ENCODE data around the gene MRFAP1.
"Not testable (repeated sequence)": the region's sequence is repeated elsewhere in the genome, so short reads cannot be mapped to it uniquely, and the experiment has no call there.

Gene MRFAP1

DNA sequence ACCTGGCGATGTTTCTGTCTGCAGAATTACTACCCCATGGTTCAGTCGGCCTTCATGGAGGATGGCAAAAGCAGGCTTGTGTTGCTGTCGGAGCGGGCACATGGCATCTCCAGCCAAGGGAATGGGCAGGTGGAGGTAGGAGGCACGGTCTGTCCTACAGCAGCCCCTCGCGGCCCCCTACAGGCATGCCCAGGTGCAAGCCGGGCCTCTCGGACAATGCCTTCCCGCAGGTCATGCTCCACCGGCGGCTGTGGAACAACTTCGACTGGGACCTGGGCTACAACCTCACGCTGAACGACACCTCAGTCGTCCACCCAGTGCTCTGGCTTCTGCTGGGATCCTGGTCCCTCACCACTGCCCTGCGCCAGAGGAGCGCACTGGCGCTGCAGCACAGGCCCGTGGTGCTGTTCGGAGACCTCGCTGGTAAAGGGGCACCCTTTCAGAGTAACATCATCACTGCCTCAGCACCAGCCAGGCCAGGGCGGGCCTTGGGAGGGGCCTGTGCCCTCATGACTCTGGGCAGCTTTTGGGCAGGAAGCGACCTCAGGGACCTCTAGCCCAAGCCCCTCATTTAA, 29.5 kb upstream of the MRFAP1 start:
- DNase-seq (ENCODE audit: low spot score): no peak

DNA sequence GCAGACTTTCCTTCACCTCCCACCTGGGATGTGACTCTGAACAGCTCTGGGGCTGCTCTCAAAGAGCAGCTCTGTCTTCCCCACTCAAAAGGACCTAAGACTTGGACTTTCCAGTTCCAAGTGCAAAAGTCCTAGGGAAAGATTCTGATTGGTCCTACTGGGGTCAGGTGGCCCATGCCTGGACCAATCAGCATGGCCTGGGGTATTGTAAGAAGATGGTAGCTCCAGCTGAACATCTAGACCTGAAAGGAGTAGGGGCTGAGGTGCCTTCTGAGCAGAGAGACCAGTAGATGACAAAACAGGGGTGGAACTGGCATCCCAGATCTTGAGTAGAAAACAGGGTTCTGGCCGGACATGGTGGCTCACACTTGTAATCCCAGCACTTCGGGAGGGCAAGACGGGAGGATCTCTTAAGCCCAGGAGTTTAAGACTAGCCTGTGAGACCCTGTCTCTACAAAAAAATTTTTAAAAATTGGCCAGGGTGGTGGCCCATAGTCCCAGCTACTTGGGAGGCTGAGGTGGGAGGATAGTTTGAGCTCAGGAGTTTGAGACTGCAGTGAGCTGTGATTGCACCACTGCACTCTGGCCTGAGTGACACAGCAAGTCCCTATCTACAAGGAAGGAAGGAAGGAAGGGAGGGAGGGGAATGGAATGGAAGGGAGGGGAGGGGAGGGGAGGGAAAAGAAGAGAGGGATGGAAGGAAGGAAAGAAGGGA, 27.4 kb upstream of the MRFAP1 start:
- DNase-seq (ENCODE audit: low spot score): no peak

GRCh38 chr4:6613676-6614651, 26.5 kb upstream of the MRFAP1 start:
- DNase-seq (ENCODE audit: low spot score): no peak

DNA sequence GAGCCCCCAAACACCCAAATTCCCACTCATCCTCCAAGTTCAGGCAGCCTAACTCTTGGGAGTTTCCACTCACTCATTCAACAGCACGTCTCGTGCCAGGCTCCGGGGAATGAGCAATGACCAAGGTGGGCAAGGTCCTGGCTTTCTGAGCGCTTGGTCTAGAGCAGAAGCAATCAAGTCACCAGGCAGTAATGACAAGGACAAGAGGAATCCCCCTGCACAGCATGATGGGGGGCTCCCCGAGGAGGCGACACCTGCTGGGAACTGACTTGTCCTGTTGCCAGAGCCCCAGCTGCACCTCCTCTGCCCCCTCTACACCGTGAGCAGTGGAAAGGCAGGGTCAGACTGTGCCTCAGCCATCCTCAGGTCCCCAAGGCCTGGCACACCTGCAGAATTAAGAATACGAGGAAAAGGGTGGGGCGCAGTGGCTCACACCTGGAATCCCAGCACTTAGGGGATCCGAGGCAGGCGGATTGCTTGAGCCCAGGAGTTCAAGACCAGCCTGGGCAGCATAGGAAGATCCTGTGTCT, 25.7 kb upstream of the MRFAP1 start:
- no peak for DNase-seq (ENCODE audit: low spot score)

DNA sequence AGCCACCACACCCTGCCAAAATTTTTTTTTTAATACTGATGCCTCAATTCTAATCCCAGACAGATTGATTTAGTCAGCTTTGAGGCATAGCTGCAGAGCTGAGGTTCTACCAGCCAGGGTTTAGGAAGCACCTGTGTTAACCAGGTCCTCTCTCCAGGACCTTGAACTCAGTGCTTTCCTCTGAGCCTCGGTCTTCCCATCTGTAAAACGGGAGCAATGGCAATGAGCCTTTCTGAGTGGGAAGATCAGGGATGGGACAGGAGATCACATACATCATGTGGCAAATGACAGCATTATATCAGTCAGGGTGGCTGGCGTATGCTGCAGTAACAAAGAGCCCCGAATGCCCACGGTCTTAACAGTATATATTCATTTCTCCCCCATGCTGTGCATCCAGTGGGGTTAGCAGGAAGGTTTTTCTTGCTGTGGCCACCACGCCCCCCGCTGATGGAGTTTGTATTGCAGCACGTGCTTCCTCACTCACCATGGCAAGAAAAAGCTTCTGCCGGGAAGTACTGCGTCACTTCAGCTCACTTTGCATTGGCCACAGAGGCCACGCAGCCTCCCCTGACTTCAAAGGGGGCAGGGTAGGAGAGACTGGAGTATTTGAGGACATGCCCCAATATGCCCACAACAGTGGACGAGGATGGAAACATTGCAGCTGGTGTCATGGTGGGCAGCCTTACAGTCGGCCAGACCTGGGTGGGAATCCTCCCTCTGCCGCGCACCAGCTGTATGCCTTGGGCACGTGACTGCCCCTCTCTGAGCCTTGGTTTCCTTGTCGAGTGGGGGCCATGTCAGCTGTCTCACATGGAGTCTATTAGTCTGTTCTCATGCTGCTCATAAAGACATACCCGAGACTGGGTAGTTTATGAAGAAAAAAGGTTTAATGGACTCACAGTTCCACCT, 24.1 kb upstream of the MRFAP1 start:
- DNase-seq (ENCODE audit: low spot score): no peak

- no peak for DNase-seq (ENCODE audit: low spot score)
Measured at GRCh38 chr4:6617246-6617645, 23.2 kb upstream of the MRFAP1 start.

DNA sequence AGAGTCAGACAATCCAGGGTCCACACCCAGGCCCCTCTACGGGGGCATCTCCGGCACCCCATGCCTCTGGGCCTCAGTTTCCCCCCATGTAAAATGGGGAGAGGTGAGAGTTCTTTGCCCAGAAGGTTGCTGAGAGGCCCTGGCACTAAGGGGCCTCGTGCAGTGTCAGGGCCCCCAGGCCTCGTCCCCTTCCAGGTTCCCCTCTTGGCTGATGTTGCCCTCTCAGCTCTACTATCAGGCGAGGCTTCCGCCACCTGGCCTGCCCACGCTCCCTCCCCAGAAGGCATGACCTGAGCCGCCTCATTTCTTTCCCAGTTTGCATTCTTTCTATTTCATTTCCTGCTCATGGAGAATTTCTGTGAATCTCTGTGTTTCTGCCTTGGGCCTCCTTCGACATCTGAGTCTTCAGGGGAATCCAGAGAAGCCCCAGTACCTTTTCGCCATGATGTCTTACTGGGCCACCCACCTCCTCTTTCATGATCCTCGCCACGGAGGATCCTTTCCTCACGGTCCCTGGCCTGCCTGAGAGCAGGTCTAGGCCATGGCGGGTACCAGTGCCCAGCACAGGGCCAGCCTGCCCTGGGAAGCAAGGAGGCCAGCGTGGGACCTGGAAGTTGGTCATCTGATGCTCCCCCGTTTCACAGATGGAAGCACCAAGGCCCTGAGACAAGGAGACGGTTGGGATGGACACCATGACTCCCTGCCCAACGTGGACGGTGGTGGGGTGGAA, 21.9 kb upstream of the MRFAP1 start:
- DNase-seq (ENCODE audit: low spot score): no peak

DNA sequence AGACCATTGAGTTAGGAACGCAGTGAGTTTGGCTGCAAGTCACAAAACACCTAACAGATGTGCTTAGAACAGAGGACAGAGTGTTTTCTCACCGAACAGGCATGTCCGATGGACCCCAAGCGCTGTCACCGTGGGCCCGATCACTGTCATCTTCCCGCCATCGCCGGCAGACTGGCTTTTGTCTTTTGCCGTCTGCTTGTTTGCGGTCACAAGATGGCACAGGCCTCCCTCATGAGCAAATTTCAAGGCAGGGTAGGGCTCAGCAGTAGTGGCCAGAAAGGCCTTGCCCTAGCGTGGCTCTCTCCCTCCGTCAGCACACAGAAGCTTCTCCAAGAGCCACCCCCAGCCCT, 21.4 kb upstream of the MRFAP1 start:
- no peak for DNase-seq (ENCODE audit: low spot score)

DNA sequence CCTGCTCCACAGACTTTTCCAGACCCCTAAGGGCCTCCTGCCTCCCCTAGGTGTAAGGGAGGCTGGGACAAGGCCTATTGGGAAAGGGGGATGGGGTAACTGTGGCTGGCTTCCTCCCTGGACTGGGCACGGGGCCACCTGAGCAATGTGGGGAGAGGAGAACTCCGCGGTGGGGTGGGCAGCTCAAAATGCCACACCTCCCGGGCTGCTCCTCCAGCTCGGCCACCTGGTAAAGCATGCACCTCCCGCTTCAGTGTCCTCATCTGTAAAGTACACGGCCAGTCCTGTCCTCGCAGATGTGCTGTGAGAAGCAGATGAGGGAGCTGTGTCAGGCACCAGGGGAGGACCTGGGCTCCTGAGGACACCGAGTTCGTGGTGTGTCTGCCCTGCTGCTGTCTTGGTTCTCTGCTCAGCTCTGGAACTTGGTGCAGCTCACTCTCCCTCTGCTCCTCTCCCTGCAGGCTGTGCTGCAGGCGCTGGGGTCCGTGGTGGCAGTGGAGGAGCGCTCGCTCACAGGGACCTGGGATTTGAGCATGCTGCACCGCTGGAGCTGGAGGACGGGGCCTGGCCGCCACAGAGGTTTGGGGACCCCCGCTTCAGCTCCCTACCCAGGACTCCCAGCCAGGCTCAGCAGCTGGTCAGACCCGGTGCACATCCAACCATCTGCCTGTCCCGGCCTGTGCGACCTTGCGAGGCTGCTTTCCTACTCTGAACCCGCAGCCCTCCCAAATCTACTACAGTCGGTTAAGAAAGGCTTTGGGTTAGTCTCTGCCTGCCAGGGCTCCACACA, 20.8 kb upstream of the MRFAP1 start:
- DNase-seq (ENCODE audit: low spot score): no peak

- DNase-seq (ENCODE audit: low spot score): no peak
Measured at GRCh38 chr4:6620296-6620695, 20.2 kb upstream of the MRFAP1 start.

DNA sequence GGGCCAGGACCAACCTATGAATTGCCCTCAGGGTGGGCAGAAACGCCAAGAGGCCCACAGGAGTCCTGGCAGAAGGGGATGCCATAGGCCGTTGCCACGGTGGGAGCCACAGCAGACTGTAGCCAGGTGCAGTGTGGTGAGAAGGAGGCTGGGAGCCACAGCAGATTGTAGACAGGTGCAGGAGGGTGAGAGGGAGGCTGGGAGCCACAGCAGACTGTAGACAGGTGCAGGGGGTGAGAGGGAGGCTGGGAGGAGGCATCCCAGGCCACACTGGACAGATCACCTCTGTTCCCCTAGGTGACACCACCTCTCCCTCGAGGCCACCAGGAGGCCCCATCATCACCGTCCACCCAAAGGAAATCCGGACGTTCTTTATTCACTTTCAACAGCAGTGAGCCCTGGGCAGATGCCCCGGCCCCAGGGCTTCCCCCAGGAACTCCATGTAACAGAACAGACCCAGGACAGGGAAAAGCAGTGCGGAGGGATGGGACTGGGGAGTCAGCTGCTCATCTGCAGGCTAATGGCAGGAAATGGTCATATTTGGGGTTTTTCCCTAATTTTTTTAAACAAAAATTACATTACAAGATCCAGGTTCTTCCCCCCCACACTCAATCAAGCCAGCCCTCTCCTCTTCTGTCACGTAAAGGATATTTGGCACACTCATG, 19.5 kb upstream of the MRFAP1 start:
- DNase-seq (ENCODE audit: low spot score): no peak

DNA sequence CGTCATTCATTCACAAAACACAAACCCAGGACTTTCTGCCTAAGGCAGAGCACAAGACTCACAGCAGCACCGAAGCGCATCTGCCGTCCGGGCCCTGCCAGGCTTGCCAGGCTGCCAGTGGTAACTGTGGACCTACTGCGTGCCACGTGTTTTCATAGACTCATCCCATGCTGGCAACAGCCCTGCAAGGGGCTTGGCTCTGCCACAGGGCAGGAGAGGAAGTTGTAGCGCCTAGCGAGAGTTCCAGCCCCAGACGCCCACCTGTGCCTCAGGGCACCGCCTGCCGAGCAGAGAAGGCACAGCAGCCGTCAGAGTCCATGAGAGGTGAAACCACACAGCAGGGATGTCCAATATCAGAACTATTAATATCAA, 18.9 kb upstream of the MRFAP1 start:
- no peak for DNase-seq (ENCODE audit: low spot score)

GRCh38 chr4:6622744-6623143, 17.7 kb upstream of the MRFAP1 start:
- no peak for DNase-seq (ENCODE audit: low spot score)

DNA sequence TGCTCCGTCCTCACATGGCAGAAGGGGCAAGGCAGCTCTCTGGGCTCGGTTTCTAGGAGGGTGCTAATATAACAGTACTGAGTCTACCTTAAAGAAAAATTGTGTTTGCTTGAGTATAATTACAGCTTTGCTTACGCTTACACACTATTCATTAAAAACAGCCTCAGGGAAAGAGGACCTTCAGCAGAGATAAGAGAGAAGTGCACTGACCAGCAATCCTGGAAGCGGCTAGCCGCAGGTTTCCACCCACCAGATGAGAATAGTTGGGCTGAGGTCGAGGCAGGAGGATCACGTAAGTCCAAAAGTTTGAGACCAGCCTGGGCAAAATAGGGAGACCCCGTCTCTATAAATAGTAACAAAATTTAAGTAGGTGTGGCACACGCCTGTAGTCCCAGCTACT, 15.2 kb upstream of the MRFAP1 start:
- DNase-seq (ENCODE audit: low spot score): no peak

DNA sequence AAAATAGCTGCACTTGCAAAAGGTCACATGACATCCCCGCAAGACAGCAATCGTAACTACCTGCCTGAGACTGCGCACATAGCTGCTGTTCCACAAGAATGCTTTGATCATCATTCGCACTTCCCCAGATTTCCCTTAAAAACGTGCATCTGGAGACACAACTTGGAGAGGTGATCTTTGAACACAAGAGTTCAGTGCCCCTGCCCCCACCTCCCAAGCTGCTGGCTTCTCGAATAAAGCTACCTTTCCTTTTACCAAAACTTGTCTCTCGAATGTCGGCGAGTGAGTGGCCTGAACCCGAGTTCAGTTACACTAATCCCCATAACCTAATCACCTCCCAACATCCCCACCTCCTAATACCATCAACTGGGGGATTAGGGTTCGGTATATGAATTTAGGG, 14.4 kb upstream of the MRFAP1 start:
- no peak for DNase-seq (ENCODE audit: low spot score)

- DNase-seq (ENCODE audit: low spot score): no peak
Measured at GRCh38 chr4:6627832-6628231, 12.7 kb upstream of the MRFAP1 start.

DNA sequence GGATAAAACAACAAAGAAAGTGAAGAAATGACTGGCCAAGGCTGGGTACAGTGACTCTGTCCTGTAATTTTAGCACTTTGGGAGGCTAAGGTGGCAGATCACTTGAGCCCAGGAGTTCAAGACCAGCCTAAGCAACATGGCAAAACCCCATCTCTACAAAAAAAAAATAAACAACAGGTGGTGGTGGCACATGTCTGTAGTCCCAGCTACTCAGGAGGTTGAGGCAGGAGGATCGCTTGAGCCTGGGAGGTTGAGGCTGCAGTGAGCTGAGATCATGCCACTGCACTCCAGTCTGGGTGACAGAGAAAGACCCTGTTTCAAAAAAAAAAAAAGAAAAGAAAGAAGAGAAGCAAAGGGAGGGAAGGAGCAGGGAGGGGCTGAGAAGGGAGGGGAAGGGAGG, 12.0 kb upstream of the MRFAP1 start:
- DNase-seq (ENCODE audit: low spot score): not testable (repeated sequence)

DNA sequence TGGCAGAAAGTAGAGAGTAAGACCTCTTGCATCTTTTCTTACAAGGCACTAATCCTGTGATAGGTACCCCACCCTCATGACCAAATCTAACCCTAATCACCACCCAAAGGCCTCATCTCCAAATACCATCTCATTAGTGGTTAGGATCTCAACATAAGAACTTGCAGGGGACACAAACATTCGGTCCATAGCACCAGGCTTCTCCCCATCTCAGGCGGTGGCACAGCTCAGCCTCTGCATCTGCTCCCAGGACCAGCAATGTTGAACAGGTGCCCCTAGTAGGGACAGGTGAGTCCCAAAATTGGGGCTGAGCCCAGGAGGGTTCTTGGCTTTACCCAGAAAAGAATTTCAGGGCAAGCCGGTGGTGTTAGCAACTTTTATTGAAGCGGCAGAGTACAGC, 8.4 kb upstream of the MRFAP1 start:
- DNase-seq (ENCODE audit: low spot score): no peak

- no peak for DNase-seq (ENCODE audit: low spot score)
Measured at GRCh38 chr4:6633091-6633906, 7.2 kb upstream of the MRFAP1 start.

Data from hematopoietic multipotent progenitor cell treated with erythropoietin and hydrocortisone succinate and interleukin-3 and kit ligand, for 15 days (in vitro differentiated cells).